ENCODE results near the gene SIX3.

- TF ChIP-seq CTCF (IDR thresholded peaks at IDR 0.05; ENCODE audit: low read depth, low read length) (no peak), EZH2phosphoT487 (IDR thresholded peaks at IDR 0.05; ENCODE audit: low read depth) (no peak)
Measured at GRCh38 chr2:44916291-44916690, 25.2 kb upstream of the SIX3 start.

Data from OCI-LY3 (cell line).